ENCODE data around the gene SPATA6.
"Not testable (repeated sequence)": the region's sequence is repeated elsewhere in the genome, so short reads cannot be mapped to it uniquely, and the experiment has no call there.

DNA sequence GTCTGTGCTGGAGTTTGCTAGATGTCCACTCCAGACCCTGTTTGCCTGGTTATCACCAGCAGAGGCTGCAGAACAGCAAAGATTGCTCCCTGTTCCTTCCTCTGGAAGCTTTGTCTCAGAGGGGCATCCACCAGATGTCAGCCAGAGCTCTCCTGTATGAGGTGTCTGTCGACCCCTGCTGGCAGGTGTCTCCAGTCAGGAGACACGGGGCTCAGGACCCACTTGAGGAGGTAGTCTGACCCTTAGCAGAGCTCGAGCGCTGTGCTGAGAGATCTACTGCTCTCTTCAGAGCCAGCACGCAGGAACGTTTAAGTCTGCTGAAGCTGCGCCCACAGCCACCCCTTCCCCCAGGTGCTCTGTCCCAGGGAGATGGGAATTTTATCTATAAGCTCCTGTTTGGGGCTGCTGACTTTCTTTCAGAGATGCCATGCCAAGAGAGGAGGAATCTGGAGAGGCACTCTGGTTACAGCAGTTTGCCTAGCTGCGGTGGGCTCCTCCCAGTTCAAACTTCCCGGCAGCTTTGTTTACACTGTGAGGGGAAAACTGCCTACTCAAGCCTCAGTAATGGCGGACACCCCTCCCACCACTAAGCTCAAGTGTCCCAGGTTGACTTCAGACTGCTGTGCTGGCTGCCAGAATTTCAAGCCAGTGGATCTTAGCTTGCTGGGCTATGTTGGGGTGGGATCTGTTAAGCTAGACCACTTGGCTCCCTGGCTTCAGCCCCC, 187.1 kb downstream of the SPATA6 start:
- TF ChIP-seq CTCF (conservative IDR thresholded peaks at IDR 0.05; ENCODE audit: low read depth, low read length); EZH2 (IDR thresholded peaks at IDR 0.05; ENCODE audit: borderline replicate concordance, low read depth, low read length, poor library complexity, severe bottlenecking): not testable (repeated sequence)
